Spleen (tissue), 11 donors: ENCODE data around the gene CARS2. TPM values are rescaled to one million over a fixed set of nuclear protein-coding genes. Genes with fewer than 3 reads are reported as not detected.

Experiments
- DNase-seq: peaks from one replicate; pipeline ENCODE4 v3.0.0-alpha.2; 2020
- H3K27ac ChIP-seq, 8 donors: fragments of 200-600 bp; sonication (generic) in 7 of 8; 1 replicate in 4 of 8; 2 replicates in 4 of 8; pipeline versions ENCODE4 v1.5.0 to v1.8.0; 2016 to 2021; ENCODE audit warnings: inconsistent platforms in 4 of 8, mild to moderate bottlenecking in 4 of 8, moderate library complexity in 1 of 8
- H3K27me3 ChIP-seq, 7 donors: fragments of 200-600 bp; sonication (generic) in 6 of 7; replicated peaks in 1 of 7; 1 replicate in 4 of 7; 2 replicates in 3 of 7; pipeline versions ENCODE4 v1.5.0 to v1.8.0; 2016 to 2021; ENCODE audit warnings: inconsistent platforms in 3 of 7, mild to moderate bottlenecking in 1 of 7
- H3K36me3 ChIP-seq, 6 donors: fragments of 200-600 bp; sonication (generic) in 5 of 6; 1 replicate in 4 of 6; 2 replicates in 2 of 6; pipeline versions ENCODE4 v1.5.0 to v1.8.0; 2016 to 2021; ENCODE audit warnings: inconsistent platforms in 2 of 6
- H3K4me1 ChIP-seq, 6 donors: fragments of 200-600 bp; sonication (generic) in 5 of 6; 1 replicate in 3 of 6; 2 replicates in 3 of 6; pipeline versions ENCODE4 v1.5.0 to v1.8.0; 2016 to 2021; ENCODE audit warnings: inconsistent platforms in 3 of 6
- H3K4me3 ChIP-seq, 8 donors: fragments of 200-600 bp; sonication (generic) in 7 of 8; 1 replicate in 4 of 8; 2 replicates in 4 of 8; pipeline versions ENCODE4 v1.5.0 to v1.8.0; 2016 to 2021; ENCODE audit warnings: inconsistent platforms in 4 of 8, mild to moderate bottlenecking in 4 of 8, moderate library complexity in 2 of 8
- H3K9me3 ChIP-seq, 8 donors: fragments of 200-600 bp; sonication (generic) in 7 of 8; 1 replicate in 4 of 8; 2 replicates in 4 of 8; pipeline versions ENCODE4 v1.5.0 to v1.8.0; 2016 to 2021; ENCODE audit warnings: inconsistent platforms in 4 of 8
- POLR2A ChIP-seq, 3 donors: fragments of 450-650 bp; IDR thresholded peaks; one replicate each; pipeline ENCODE4 v1.5.1; 2017; ENCODE audit warnings: antibody characterized with exemption in 3 of 3, mild to moderate bottlenecking in 1 of 3
- POLR2AphosphoS5 ChIP-seq, 3 donors: sonication (generic); formaldehyde crosslinking; IDR thresholded peaks; one replicate each; pipeline ENCODE4 v1.5.1; 2017; ENCODE audit warnings: antibody characterized with exemption in 3 of 3
- WGBS, 5 donors: extraction: QIAGEN DNeasy Blood & Tissue Kit in 3 of 5; methylation state at CpG; one replicate each; pipeline versions ENCODE4 v1.1.5 to v1.1.7; 2013 to 2018; 5-methylcytosine and 5-hydroxymethylcytosine counted together
- intact Hi-C: fragments of 100-400 bp; cut with DNase I; formaldehyde crosslinking; loops from one replicate; pipeline ENCODE4 v1.15.0; 2023; ENCODE audit warnings: low total_unique reads
- polyA plus RNA-seq, 3 donors: library from polyadenylated mRNA; stranded (reverse); fragments of 200-250 nt; gene quantifications; one replicate each; pipeline ENCODE4 v1.2.1, GENCODE V29; 2013
- total RNA-seq, 7 donors: library from RNA; depleted of rRNA in 3 of 7; stranded (reverse); fragments of >200 nt in 3 of 7; fragmentation: NEBNext Ultra II Directional in 4 of 7; extraction: Animal tissue kit (Norgen Biotek cat#: 25700) in 4 of 7; gene quantifications; one replicate each; pipeline versions ENCODE4 v1.1.0 to v1.2.1, GENCODE V29; 2016 to 2021
- TF ChIP-seq, protein P1 (sequence below), 11 experiments: fragments of 200-600 bp in 7 of 11; fragments of 450-650 bp in 4 of 11; sonication (generic) in 4 of 11; IDR thresholded peaks in 8 of 11; conservative IDR thresholded peaks in 3 of 11; 1 replicate in 7 of 11; 2 replicates in 4 of 11; pipeline versions ENCODE4 v1.4.0 to v1.8.0; 2016 to 2021; ENCODE audit warnings: antibody characterized with exemption in 11 of 11, inconsistent platforms in 4 of 11, mild to moderate bottlenecking in 1 of 11
- donor health status: healthy with polysubstance abuse.
- donor health status: DM: no; HTN: no; CAD: no; lungs with moderate emphysema.
- donor health status: DM: no; HTN: no; CAD: no.
- donor health status: Bipolar disorder and iron deficiency.
- donor health status: healthy.
- donor health status: DM: no; HTN: no; CAD: no.
- donor health status: DM: yes; HTN: yes; CAD: no.

Gene CARS2
- total and polyA plus RNA-seq, 10 donors = 63.9 to 113 (median 80.5) TPM

DNA sequence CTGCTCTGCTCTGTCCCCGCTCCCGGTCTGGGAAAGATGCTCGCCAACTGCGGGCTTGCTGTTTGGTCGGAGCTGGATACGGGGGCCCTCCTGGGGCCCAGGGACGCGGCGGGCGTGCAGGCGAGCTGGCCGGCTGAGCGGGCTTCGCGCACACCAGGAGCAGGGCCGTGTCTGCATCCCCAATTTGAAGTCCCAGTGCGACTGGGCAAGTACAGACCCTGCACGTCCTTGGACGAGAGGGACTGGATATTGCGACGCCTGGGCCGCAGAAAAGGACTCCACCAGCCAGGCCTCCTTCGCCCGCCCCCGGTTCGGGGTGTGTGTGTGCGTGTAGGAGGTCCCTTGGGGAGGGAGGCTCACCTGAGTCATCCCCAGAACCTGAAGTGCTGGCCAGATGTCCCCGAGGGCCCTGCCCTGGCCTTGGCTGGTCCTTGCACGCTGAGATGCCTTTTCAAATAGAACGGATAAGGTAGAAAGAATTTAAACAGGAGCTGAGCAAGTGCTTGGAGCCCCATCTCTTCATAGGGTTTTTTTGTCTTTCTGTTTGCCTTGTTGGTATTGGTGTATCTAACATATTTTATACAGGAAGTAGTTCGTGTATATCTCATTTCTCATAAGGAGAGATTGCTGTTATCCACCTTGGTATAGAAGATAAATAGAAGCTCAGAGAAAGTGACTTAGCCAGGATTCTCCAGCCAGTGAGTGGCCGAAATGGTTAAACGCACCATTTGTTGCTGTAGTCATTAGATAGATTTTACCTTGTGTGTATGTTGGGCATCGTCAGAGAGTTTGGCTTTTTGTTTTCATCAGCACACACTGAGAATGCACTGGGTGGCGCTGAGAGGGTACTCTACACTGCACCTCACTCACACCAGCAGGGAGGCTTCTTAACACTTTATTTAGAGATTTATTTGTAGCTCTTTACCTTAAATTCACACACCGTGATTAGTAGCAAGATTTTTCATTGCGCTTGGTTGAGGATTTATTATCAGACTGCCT lies 89.5 kb downstream of the CARS2 start:
- intact Hi-C loops = no loop called here
- H3K27me3 ChIP-seq = no peaks in the 10 kb centered on the region
- DNase-seq = peak; percentile 86
- peak overlapping the region; percentile 67 to 96 (median 86) for H3K4me3 ChIP-seq
- 10 to 40% (median 13%) methylated on average over 11 to 37 of the region's 37 CpGs for WGBS, 5 donors
- H3K4me1 ChIP-seq = peaks cover 19 to 60% (median 35%) of the 10 kb centered on the region in 6 donors
- peaks cover 0 to 4% (median 0%) of the 10 kb centered on the region in 6 donors for H3K36me3 ChIP-seq
- peak overlapping the region; percentile 85 to 95 (median 92) for H3K27ac ChIP-seq
- peak in 2 of 3 donors; percentile 6 to 22 for TF ChIP-seq POLR2AphosphoS5 (IDR thresholded peaks at IDR 0.05)
- no peak for TF ChIP-seq POLR2A (IDR thresholded peaks at IDR 0.05)
- TF ChIP-seq, protein P1, sequence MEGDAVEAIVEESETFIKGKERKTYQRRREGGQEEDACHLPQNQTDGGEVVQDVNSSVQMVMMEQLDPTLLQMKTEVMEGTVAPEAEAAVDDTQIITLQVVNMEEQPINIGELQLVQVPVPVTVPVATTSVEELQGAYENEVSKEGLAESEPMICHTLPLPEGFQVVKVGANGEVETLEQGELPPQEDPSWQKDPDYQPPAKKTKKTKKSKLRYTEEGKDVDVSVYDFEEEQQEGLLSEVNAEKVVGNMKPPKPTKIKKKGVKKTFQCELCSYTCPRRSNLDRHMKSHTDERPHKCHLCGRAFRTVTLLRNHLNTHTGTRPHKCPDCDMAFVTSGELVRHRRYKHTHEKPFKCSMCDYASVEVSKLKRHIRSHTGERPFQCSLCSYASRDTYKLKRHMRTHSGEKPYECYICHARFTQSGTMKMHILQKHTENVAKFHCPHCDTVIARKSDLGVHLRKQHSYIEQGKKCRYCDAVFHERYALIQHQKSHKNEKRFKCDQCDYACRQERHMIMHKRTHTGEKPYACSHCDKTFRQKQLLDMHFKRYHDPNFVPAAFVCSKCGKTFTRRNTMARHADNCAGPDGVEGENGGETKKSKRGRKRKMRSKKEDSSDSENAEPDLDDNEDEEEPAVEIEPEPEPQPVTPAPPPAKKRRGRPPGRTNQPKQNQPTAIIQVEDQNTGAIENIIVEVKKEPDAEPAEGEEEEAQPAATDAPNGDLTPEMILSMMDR (IDR thresholded peaks at IDR 0.05 in 8 of 11, conservative IDR thresholded peaks at IDR 0.05 in 3 of 11) = no peak
- H3K9me3 ChIP-seq = peaks cover 0 to 8% (median 0%) of the 10 kb centered on the region in 8 donors

DNA sequence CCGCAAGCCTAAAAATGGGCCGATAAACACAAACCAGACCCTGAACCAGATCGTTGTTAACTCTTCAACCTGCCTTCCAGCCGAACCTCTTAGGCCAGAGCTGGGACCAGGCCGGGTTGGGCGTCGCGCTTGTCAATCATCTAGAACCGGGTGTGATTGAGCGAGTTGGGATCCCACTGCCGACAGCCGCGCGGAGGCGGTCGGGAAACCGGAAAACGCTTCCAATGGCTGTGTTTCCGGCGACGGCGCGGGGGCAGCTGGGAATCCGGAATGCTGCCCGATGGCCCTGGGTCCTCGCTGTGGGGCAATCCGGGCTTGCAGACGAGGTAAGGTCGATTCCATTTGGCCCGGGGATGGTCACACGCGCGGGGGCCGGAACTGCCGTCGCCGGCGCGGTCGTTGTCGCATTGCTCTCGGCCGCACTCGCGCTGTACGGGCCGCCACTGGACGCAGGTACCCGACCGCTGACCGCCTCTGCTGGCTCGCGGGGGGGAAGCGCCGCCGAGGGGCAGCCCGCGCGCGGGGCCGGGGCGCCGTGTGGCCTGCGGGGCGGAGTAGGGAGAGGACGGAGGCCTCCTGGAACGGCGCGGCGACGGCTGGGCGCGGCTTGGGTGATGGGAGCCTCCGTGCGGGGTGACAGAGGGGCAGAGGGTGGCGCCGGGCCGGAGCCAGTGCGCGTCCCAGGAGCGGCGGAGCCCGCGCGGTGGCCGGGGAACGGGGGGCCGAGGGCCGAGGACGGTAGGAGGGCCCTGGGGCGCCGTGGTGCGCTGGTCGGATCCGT lies 90.4 kb downstream of the CARS2 start, which contains the start of gene NAXD:
NAXD (plus strand) TSS at position 224 of the 781 bp plus-strand sequence; CDS start at position 281, 57 bp downstream.
- Histone ChIP-seq H3K27ac (peak within 1 kb of the TSS; percentile 85 to 95 (median 92)), H3K4me3 (peak within 1 kb of the TSS; percentile 67 to 96 (median 86)), H3K27me3 (no peaks in the 10 kb centered on the region), H3K4me1 (peaks cover 19 to 51% (median 33%) of the 10 kb centered on the region in 6 donors), H3K9me3 (peaks cover 0 to 8% (median 0%) of the 10 kb centered on the region in 8 donors), H3K36me3 (peaks cover 0 to 4% (median 0%) of the 10 kb centered on the region in 6 donors)
- peak; percentile 88 to 92 (median 90) for TF ChIP-seq POLR2AphosphoS5 (IDR thresholded peaks at IDR 0.05)
- TF ChIP-seq, protein P1 (IDR thresholded peaks at IDR 0.05 in 8 of 11, conservative IDR thresholded peaks at IDR 0.05 in 3 of 11) = no peak
- peak in 1 of 3 donors; percentile 42 for TF ChIP-seq POLR2A (IDR thresholded peaks at IDR 0.05)
- 0 to 3% (median 2%) methylated on average over 35 to 95 of the region's 95 CpGs for WGBS, 5 donors
- intact Hi-C loops = no loop called here
- DNase-seq = peak; percentile 95

DNA sequence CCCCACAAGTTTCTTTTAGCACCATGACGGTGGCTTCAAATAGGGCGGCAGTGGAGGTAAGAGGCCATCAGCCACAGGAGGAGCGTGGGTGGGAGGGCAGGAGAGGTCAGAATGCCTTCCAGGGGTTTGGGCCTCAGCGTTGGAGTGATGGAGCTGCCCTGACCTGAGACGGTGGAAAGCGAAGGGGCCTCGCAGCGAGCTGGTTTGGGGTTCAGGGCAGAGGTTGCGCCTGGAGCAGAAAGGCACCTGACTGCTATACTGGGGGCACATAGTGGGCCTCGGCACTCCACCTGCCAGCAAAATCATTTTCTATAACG lies 91.0 kb downstream of the CARS2 start:
- TF ChIP-seq POLR2AphosphoS5 (IDR thresholded peaks at IDR 0.05) = no peak
- no peak for TF ChIP-seq POLR2A (IDR thresholded peaks at IDR 0.05)
- TF ChIP-seq, protein P1 (IDR thresholded peaks at IDR 0.05 in 8 of 11, conservative IDR thresholded peaks at IDR 0.05 in 3 of 11) = no peak
- intact Hi-C loops = no loop called here
- WGBS, 5 donors = 90 to 94% (median 92%) methylated on average over 9 to 11 of the region's 11 CpGs
- DNase-seq = no peak
- Histone ChIP-seq H3K36me3 (peaks cover 0 to 4% (median 0%) of the 10 kb centered on the region in 6 donors), H3K27ac (peak overlapping the region; percentile 85 to 95 (median 92)), H3K4me3 (peak overlapping the region in 7 of 8 donors; percentile 67 to 90 (median 85)), H3K9me3 (peaks cover 0 to 8% (median 0%) of the 10 kb centered on the region in 8 donors), H3K4me1 (peaks cover 19 to 45% (median 32%) of the 10 kb centered on the region in 6 donors), H3K27me3 (no peaks in the 10 kb centered on the region)
